ENCODE data around the gene LNPEP.
"Not testable (repeated sequence)": the region's sequence is repeated elsewhere in the genome, so short reads cannot be mapped to it uniquely, and the experiment has no call there.

- TF ChIP-seq CTCF (conservative IDR thresholded peaks at IDR 0.05; ENCODE audit: low read length); EZH2phosphoT487 (IDR thresholded peaks at IDR 0.05; ENCODE audit: borderline replicate concordance, low read depth, low read length): not testable (repeated sequence)
Observed at GRCh38 chr5:96931037-96931436, 4.8 kb upstream of the LNPEP start.

Data from OCI-LY7 (cell line).